GM21390 (cell line): ENCODE data around the gene CYFIP2.

Source experiments
- ATAC-seq: cut with Tn5 transposase; IDR thresholded peaks from one replicate; pipeline ENCODE4 v1.9.1; 2021; ENCODE audit not compliant: unreplicated experiment

CYFIP2 gene

GRCh38 chr5:157285310-157286035, 19.6 kb downstream of the CYFIP2 start:
- no peak for ATAC-seq

- no peak for ATAC-seq
Measured at GRCh38 chr5:157286761-157287211, 20.9 kb downstream of the CYFIP2 start.

GRCh38 chr5:157288405-157289163, 22.7 kb downstream of the CYFIP2 start:
- no peak for ATAC-seq

GRCh38 chr5:157289164-157289819, 23.4 kb downstream of the CYFIP2 start:
- no peak for ATAC-seq

- ATAC-seq, result no peak
Measured at GRCh38 chr5:157290156-157290980, 24.4 kb downstream of the CYFIP2 start.

- ATAC-seq, result peak; percentile 92
Measured at GRCh38 chr5:157290981-157291711, 25.2 kb downstream of the CYFIP2 start.

GRCh38 chr5:157292599-157292998, 26.7 kb downstream of the CYFIP2 start:
- ATAC-seq, result no peak

GRCh38 chr5:157294407-157295091, 28.6 kb downstream of the CYFIP2 start:
- no peak for ATAC-seq

GRCh38 chr5:157295247-157295646, 29.3 kb downstream of the CYFIP2 start:
- ATAC-seq, result no peak

- no peak for ATAC-seq
Measured at GRCh38 chr5:157300564-157300963, 34.6 kb downstream of the CYFIP2 start.

- no peak for ATAC-seq
Measured at GRCh38 chr5:157301066-157301465, 35.1 kb downstream of the CYFIP2 start.

GRCh38 chr5:157303023-157303422, 37.1 kb downstream of the CYFIP2 start:
- no peak for ATAC-seq

GRCh38 chr5:157303667-157304327, 37.9 kb downstream of the CYFIP2 start:
- ATAC-seq, result no peak

GRCh38 chr5:157306081-157306480, 40.2 kb downstream of the CYFIP2 start:
- no peak for ATAC-seq

- no peak for ATAC-seq
Measured at GRCh38 chr5:157306692-157307471, 41.0 kb downstream of the CYFIP2 start.

GRCh38 chr5:157308836-157309465, 43.0 kb downstream of the CYFIP2 start:
- no peak for ATAC-seq

- no peak for ATAC-seq
Measured at GRCh38 chr5:157309796-157310195, 43.9 kb downstream of the CYFIP2 start.

- no peak for ATAC-seq
Measured at GRCh38 chr5:157311595-157311994, 45.7 kb downstream of the CYFIP2 start.
